GM04504 (cell line): ENCODE data around the gene RGS13.
A peak's percentile ranks its signal among the peaks of the same experiment; 100 is the strongest.

ENCODE experiments used
- DNase-seq: peaks from one replicate; pipeline ENCODE4 v3.0.0-alpha.2; 2012; ENCODE audit warnings: low read depth

Gene RGS13

GRCh38 chr1:192626366-192627179 lies 9.4 kb upstream of the RGS13 start:
- DNase-seq, result no peak

GRCh38 chr1:192627901-192628300 lies 8.0 kb upstream of the RGS13 start:
- DNase-seq, result no peak

GRCh38 chr1:192628396-192629057 lies 7.4 kb upstream of the RGS13 start:
- DNase-seq, result no peak

GRCh38 chr1:192629612-192630011 lies 6.3 kb upstream of the RGS13 start:
- no peak for DNase-seq

GRCh38 chr1:192630521-192631287 lies 5.2 kb upstream of the RGS13 start:
- DNase-seq, result no peak

- no peak for DNase-seq
Measured at GRCh38 chr1:192631749-192632148, 4.2 kb upstream of the RGS13 start.

GRCh38 chr1:192632188-192632587 lies 3.8 kb upstream of the RGS13 start:
- DNase-seq, result no peak

GRCh38 chr1:192632641-192633532 lies 3.1 kb upstream of the RGS13 start:
- DNase-seq, result no peak

GRCh38 chr1:192633533-192634253 lies 2.3 kb upstream of the RGS13 start:
- DNase-seq, result no peak

- no peak for DNase-seq
Measured at GRCh38 chr1:192635041-192635440, 906 bp upstream of the RGS13 start.

- DNase-seq, result no peak
Measured at GRCh38 chr1:192639607-192640368, 3.8 kb downstream of the RGS13 start.

GRCh38 chr1:192652159-192652558 lies 16.2 kb downstream of the RGS13 start:
- no peak for DNase-seq

- no peak for DNase-seq
Measured at GRCh38 chr1:192654120-192654519, 18.2 kb downstream of the RGS13 start.

GRCh38 chr1:192654591-192655251 lies 18.8 kb downstream of the RGS13 start:
- peak; percentile 27 for DNase-seq

- DNase-seq, result no peak
Measured at GRCh38 chr1:192657760-192658159, 21.8 kb downstream of the RGS13 start.

- DNase-seq, result no peak
Measured at GRCh38 chr1:192658255-192658654, 22.3 kb downstream of the RGS13 start.

- no peak for DNase-seq
Measured at GRCh38 chr1:192660613-192661012, 24.7 kb downstream of the RGS13 start.

GRCh38 chr1:192668409-192668983 lies 32.5 kb downstream of the RGS13 start:
- no peak for DNase-seq

- no peak for DNase-seq
Measured at GRCh38 chr1:192669174-192669573, 33.2 kb downstream of the RGS13 start.
